SK-N-SH (cell line): ENCODE results near the gene CRYBG2. TPM values are rescaled to one million over a fixed set of nuclear protein-coding genes. Genes with fewer than 3 reads are reported as not detected.

Source experiments
- CTCF ChIA-PET: fragments of 300-600, 350-600 bp; formaldehyde crosslinking; extraction: SDS; loops from one replicate; lab custom pipeline; 2021; lab: Yijun Ruan, JAX
- POLR2A ChIA-PET: fragments of 350-600 bp; sonication (Branson Sonifier 250); formaldehyde crosslinking; extraction: SDS; loops from one replicate; lab custom pipeline; 2020; ENCODE audit warnings: antibody characterized with exemption, inconsistent platforms; lab: Yijun Ruan, JAX
- DNase-seq: peaks from one replicate; pipeline ENCODE4 v3.0.0; 2012
- H2AFZ ChIP-seq: fragments of 200-600 bp; sonication (generic); 2 replicates; pipeline ENCODE4 v1.8.1; 2016; ENCODE audit warnings: antibody characterized with exemption, mild to moderate bottlenecking, low read depth
- H3F3A ChIP-seq: fragments of 200-600 bp; sonication (generic); replicated peaks from 2 replicates; pipeline ENCODE3; 2016; ENCODE audit warnings: antibody characterized with exemption, mild to moderate bottlenecking; ENCODE audit not compliant: insufficient read depth
- H3K27ac ChIP-seq, 2 experiments: fragments of 200-500 bp in 1 of 2; fragments of 200-600 bp in 1 of 2; sonication (Bioruptor generic) in 1 of 2; sonication (generic), shearing (Covaris generic) in 1 of 2; 2 replicates each; pipeline versions ENCODE4 v1.5.1 to v1.6.1; 2014 to 2016; ENCODE audit warnings: low read depth in 2 of 2, inconsistent platforms in 1 of 2, low read length in 1 of 2, mild to moderate bottlenecking in 1 of 2, mixed read lengths in 1 of 2
- H3K27me3 ChIP-seq: fragments of 200-600 bp; sonication (generic), shearing (Covaris generic); 2 replicates; pipeline ENCODE4 v1.6.1; 2016; ENCODE audit warnings: mixed run types; ENCODE audit not compliant: insufficient read depth
- H3K36me3 ChIP-seq, 2 experiments: fragments of 200-500 bp in 1 of 2; fragments of 200-600 bp in 1 of 2; sonication (Bioruptor generic) in 1 of 2; sonication (generic) in 1 of 2; replicated peaks in 1 of 2; 2 replicates each; pipeline versions ENCODE3 to v1.5.1; 2014 to 2016; ENCODE audit warnings: low read length in 1 of 2, mild to moderate bottlenecking in 1 of 2; ENCODE audit not compliant: insufficient read depth in 2 of 2, control insufficient read depth in 1 of 2
- H3K4me1 ChIP-seq, 2 experiments: fragments of 200-500 bp in 1 of 2; fragments of 200-600 bp in 1 of 2; sonication (Bioruptor generic) in 1 of 2; sonication (generic), shearing (Covaris generic) in 1 of 2; 2 replicates each; pipeline versions ENCODE4 v1.5.1 to v1.6.1; 2014 to 2016; ENCODE audit warnings: low read depth in 1 of 2, low read length in 1 of 2, mixed run types in 1 of 2; ENCODE audit not compliant: insufficient read depth in 2 of 2, control insufficient read depth in 1 of 2
- H3K4me2 ChIP-seq: fragments of 200-600 bp; sonication (generic), shearing (Covaris generic); 2 replicates; pipeline ENCODE4 v1.6.1; 2017; ENCODE audit warnings: mixed run types
- H3K4me3 ChIP-seq, 2 experiments: fragments of 200-500 bp in 1 of 2; fragments of 200-600 bp in 1 of 2; sonication (Bioruptor generic) in 1 of 2; sonication (generic), shearing (Covaris generic) in 1 of 2; 2 replicates each; pipeline versions ENCODE4 v1.5.1 to v1.8.1; 2014 to 2016; ENCODE audit warnings: low read depth in 2 of 2, inconsistent platforms in 1 of 2, low read length in 1 of 2, mild to moderate bottlenecking in 1 of 2, mixed read lengths in 1 of 2, moderate library complexity in 1 of 2
- H3K79me2 ChIP-seq: fragments of 200-600 bp; sonication (generic); 2 replicates; pipeline ENCODE4 v1.8.1; 2017; ENCODE audit warnings: mild to moderate bottlenecking; ENCODE audit not compliant: insufficient read depth
- H3K9ac ChIP-seq: fragments of 200-600 bp; sonication (generic); 2 replicates; pipeline ENCODE4 v1.6.1; 2017; ENCODE audit warnings: mixed run types
- H3K9me2 ChIP-seq: fragments of 200-600 bp; sonication (generic); 2 replicates; pipeline ENCODE4 v1.6.1; 2017; ENCODE audit warnings: mixed run types
- H3K9me3 ChIP-seq: fragments of 200-600 bp; sonication (generic); 2 replicates; pipeline ENCODE4 v1.6.1; 2017; ENCODE audit warnings: mixed run types, mild to moderate bottlenecking, moderate library complexity
- H4K20me1 ChIP-seq: fragments of 200-600 bp; sonication (generic); 2 replicates; pipeline ENCODE4 v1.6.1; 2017; ENCODE audit warnings: mild to moderate bottlenecking, mixed run types; ENCODE audit not compliant: insufficient read depth
- ELF1 ChIP-seq: IDR thresholded peaks from 2 replicates; pipeline ENCODE4 v1.4.0; 2012
- EP300 ChIP-seq, 2 experiments: IDR thresholded peaks; 2 replicates each; pipeline versions ENCODE4 v1.4.0 to v1.6.1; 2012; ENCODE audit warnings: borderline replicate concordance in 1 of 2, low read depth in 1 of 2, low read length in 1 of 2
- EZH2phosphoT487 ChIP-seq: fragments of 200-600 bp; sonication (generic); IDR thresholded peaks from 2 replicates; pipeline ENCODE4 v1.6.1; 2017; ENCODE audit warnings: low read depth, mixed run types, mild to moderate bottlenecking, antibody characterized with exemption, moderate library complexity, borderline replicate concordance
- FOXM1 ChIP-seq: IDR thresholded peaks from 2 replicates; pipeline ENCODE4 v1.4.0; 2012; ENCODE audit warnings: low read depth, mild to moderate bottlenecking
- GATA2 ChIP-seq: sonication (generic); formaldehyde crosslinking; IDR thresholded peaks from 2 replicates; pipeline ENCODE4 v1.5.0; 2020; ENCODE audit warnings: mild to moderate bottlenecking, missing genetic modification reagents
- JUND ChIP-seq: IDR thresholded peaks from 2 replicates; pipeline ENCODE4 v1.4.0; 2012
- MEF2A ChIP-seq: IDR thresholded peaks from 2 replicates; pipeline ENCODE4 v1.4.0; 2012; ENCODE audit warnings: low read depth, borderline replicate concordance
- MXI1 ChIP-seq: IDR thresholded peaks from 2 replicates; pipeline ENCODE4 v1.6.1; 2012; ENCODE audit warnings: mild to moderate bottlenecking, low read depth, low read length, improper control_type of control experiment
- NFIC ChIP-seq: IDR thresholded peaks from 2 replicates; pipeline ENCODE4 v1.4.0; 2012; ENCODE audit warnings: borderline replicate concordance
- NRF1 ChIP-seq: IDR thresholded peaks from 2 replicates; pipeline ENCODE4 v1.6.1; 2012; ENCODE audit warnings: low read depth, mild to moderate bottlenecking, low read length
- POLR2AphosphoS5 ChIP-seq: IDR thresholded peaks from 2 replicates; pipeline ENCODE4 v1.6.1; 2012; ENCODE audit warnings: low read depth, low read length
- RAD21 ChIP-seq: IDR thresholded peaks from 2 replicates; pipeline ENCODE4 v1.6.1; 2012; ENCODE audit warnings: mild to moderate bottlenecking, low read length
- RCOR1 ChIP-seq: fragments of 150-350 bp; IDR thresholded peaks from 2 replicates; pipeline ENCODE4 v1.6.1; 2017; ENCODE audit warnings: antibody characterized with exemption, low read length
- RFX5 ChIP-seq: IDR thresholded peaks from 2 replicates; pipeline ENCODE4 v1.6.1; 2012; ENCODE audit warnings: mild to moderate bottlenecking, improper control_type of control experiment, low read length
- TAF1 ChIP-seq: IDR thresholded peaks from 2 replicates; pipeline ENCODE4 v1.6.1; 2012; ENCODE audit warnings: low read depth, mild to moderate bottlenecking, low read length, moderate library complexity, borderline replicate concordance
- YY1 ChIP-seq: IDR thresholded peaks from 2 replicates; pipeline ENCODE4 v1.4.0; 2012; ENCODE audit warnings: low read depth, mild to moderate bottlenecking
- WGBS: methylation state at CpG from one replicate; pipeline ENCODE4 v1.1.6; 2017; ENCODE audit warnings: low lambda C conversion rate; 5-methylcytosine and 5-hydroxymethylcytosine counted together
- polyA plus RNA-seq, 3 experiments: library from polyadenylated mRNA; depleted of rRNA; stranded (reverse); fragments of >200 nt; gene quantifications; 2 replicates each; pipeline ENCODE4 v1.2.3, GENCODE V29; 2012
- TF ChIP-seq, protein P1 (sequence below): IDR thresholded peaks from 2 replicates; pipeline ENCODE4 v1.6.1; 2012; ENCODE audit warnings: mild to moderate bottlenecking, low read depth, low read length, moderate library complexity
- TF ChIP-seq, protein P2 (sequence below): fragments of 150-350 bp; IDR thresholded peaks from 2 replicates; pipeline ENCODE4 v1.6.1; 2017; ENCODE audit warnings: antibody characterized with exemption, low read length, low read depth, borderline replicate concordance
- TF ChIP-seq, protein P3 (sequence below): fragments of 200-600 bp; sonication (generic); IDR thresholded peaks from 2 replicates; pipeline ENCODE4 v1.6.1; 2017; ENCODE audit warnings: antibody characterized with exemption, mild to moderate bottlenecking, moderate library complexity
- TF ChIP-seq, protein P4 (sequence below): fragments of 150-350 bp; IDR thresholded peaks from 2 replicates; pipeline ENCODE4 v1.6.1; 2016; ENCODE audit warnings: mild to moderate bottlenecking, low read depth, low read length

The CRYBG2 gene
- polyA plus RNA-seq, 1 of the 3 experiments (the other 2 are of a cell fraction), result 0.08 TPM

DNA sequence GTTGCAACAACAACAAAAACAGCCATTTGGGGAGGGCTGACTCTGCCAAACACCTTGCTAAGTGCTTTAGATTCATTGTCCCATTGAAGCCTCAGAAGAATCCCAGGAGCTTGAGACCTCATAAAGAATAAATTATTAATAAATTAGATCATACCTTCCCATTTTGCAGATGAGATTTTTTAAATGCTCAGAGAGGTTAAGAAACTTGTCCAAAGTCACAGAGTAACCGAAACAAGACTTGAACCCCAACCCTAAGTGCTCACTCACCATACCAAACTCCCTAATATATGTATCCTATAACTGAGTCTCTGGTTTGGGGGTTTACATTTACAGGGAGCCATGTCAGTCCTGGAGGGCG lies 3.6 kb downstream of the CRYBG2 start (continued):
- TF ChIP-seq, protein P1, sequence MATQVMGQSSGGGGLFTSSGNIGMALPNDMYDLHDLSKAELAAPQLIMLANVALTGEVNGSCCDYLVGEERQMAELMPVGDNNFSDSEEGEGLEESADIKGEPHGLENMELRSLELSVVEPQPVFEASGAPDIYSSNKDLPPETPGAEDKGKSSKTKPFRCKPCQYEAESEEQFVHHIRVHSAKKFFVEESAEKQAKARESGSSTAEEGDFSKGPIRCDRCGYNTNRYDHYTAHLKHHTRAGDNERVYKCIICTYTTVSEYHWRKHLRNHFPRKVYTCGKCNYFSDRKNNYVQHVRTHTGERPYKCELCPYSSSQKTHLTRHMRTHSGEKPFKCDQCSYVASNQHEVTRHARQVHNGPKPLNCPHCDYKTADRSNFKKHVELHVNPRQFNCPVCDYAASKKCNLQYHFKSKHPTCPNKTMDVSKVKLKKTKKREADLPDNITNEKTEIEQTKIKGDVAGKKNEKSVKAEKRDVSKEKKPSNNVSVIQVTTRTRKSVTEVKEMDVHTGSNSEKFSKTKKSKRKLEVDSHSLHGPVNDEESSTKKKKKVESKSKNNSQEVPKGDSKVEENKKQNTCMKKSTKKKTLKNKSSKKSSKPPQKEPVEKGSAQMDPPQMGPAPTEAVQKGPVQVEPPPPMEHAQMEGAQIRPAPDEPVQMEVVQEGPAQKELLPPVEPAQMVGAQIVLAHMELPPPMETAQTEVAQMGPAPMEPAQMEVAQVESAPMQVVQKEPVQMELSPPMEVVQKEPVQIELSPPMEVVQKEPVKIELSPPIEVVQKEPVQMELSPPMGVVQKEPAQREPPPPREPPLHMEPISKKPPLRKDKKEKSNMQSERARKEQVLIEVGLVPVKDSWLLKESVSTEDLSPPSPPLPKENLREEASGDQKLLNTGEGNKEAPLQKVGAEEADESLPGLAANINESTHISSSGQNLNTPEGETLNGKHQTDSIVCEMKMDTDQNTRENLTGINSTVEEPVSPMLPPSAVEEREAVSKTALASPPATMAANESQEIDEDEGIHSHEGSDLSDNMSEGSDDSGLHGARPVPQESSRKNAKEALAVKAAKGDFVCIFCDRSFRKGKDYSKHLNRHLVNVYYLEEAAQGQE, result no peak

DNA sequence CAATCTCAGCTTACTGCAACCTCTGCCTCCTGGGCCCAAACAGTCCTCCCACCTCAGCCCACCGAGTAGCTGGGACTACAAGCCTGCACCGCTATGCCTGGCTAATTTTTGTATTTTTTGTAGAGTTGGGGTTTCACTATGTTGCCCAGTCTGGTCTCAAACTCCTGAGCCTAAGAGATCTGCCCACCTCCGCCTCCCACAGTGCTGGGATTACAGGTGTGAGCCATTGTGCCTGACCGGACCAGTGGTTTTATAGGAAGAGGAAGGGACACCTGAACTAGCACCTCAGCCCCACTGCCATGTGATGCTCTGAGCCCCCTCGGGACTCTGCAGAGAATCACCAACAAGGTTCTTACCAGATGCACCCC lies 4.1 kb downstream of the CRYBG2 start:
- DNase-seq, result no peak
- H3K4me1 ChIP-seq, result no peaks in the 10 kb centered on the region
- POLR2A ChIA-PET, result no interaction called here
- H3K27ac ChIP-seq, result no peak overlapping the region
- CTCF ChIA-PET, result interaction anchor here (1.0 to 11.9 kb wide), 4 partner anchors 13 to 67 kb away, joined by 3 to 99 read pairs (median 16); no protein-coding TSS in a partner anchor
- H3K9ac ChIP-seq, result no peak overlapping the region
- no peaks in the 10 kb centered on the region for H3K36me3 ChIP-seq
- H4K20me1 ChIP-seq, result no peaks in the 10 kb centered on the region
- no peaks in the 10 kb centered on the region for H3K9me3 ChIP-seq
- H3K4me2 ChIP-seq, result no peak overlapping the region
- H3F3A ChIP-seq, result no peaks in the 10 kb centered on the region
- H3K4me3 ChIP-seq, result no peak overlapping the region
- H2AFZ ChIP-seq, result no peak overlapping the region
- H3K27me3 ChIP-seq, result no peaks in the 10 kb centered on the region
- H3K79me2 ChIP-seq, result no peaks in the 10 kb centered on the region
- WGBS, result 95% methylated on average over 3 of the region's 5 CpGs
- TF ChIP-seq MXI1, result no peak
- TF ChIP-seq, protein P2, sequence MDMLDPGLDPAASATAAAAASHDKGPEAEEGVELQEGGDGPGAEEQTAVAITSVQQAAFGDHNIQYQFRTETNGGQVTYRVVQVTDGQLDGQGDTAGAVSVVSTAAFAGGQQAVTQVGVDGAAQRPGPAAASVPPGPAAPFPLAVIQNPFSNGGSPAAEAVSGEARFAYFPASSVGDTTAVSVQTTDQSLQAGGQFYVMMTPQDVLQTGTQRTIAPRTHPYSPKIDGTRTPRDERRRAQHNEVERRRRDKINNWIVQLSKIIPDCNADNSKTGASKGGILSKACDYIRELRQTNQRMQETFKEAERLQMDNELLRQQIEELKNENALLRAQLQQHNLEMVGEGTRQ, result no peak
- no peak for TF ChIP-seq RCOR1
- no peak for TF ChIP-seq TAF1
- no peak for TF ChIP-seq RFX5
- TF ChIP-seq, protein P3, sequence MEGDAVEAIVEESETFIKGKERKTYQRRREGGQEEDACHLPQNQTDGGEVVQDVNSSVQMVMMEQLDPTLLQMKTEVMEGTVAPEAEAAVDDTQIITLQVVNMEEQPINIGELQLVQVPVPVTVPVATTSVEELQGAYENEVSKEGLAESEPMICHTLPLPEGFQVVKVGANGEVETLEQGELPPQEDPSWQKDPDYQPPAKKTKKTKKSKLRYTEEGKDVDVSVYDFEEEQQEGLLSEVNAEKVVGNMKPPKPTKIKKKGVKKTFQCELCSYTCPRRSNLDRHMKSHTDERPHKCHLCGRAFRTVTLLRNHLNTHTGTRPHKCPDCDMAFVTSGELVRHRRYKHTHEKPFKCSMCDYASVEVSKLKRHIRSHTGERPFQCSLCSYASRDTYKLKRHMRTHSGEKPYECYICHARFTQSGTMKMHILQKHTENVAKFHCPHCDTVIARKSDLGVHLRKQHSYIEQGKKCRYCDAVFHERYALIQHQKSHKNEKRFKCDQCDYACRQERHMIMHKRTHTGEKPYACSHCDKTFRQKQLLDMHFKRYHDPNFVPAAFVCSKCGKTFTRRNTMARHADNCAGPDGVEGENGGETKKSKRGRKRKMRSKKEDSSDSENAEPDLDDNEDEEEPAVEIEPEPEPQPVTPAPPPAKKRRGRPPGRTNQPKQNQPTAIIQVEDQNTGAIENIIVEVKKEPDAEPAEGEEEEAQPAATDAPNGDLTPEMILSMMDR, result no peak
- TF ChIP-seq JUND, result no peak
- TF ChIP-seq FOXM1, result no peak
- no peak for TF ChIP-seq EP300 (IDR thresholded peaks at IDR 0.05; ENCODE audit: borderline replicate concordance in 1 of 2, low read depth in 1 of 2, low read length in 1 of 2)
- TF ChIP-seq, protein P4, sequence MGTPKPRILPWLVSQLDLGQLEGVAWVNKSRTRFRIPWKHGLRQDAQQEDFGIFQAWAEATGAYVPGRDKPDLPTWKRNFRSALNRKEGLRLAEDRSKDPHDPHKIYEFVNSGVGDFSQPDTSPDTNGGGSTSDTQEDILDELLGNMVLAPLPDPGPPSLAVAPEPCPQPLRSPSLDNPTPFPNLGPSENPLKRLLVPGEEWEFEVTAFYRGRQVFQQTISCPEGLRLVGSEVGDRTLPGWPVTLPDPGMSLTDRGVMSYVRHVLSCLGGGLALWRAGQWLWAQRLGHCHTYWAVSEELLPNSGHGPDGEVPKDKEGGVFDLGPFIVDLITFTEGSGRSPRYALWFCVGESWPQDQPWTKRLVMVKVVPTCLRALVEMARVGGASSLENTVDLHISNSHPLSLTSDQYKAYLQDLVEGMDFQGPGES, result no peak
- no peak for TF ChIP-seq GATA2 (CRISPR knock-in tag)
- TF ChIP-seq RAD21, result no peak
- TF ChIP-seq ELF1, result no peak
- no peak for TF ChIP-seq YY1
- TF ChIP-seq EZH2phosphoT487, result no peak
- TF ChIP-seq NFIC, result no peak
- no peak for TF ChIP-seq MEF2A
- TF ChIP-seq NRF1, result no peak
- TF ChIP-seq POLR2AphosphoS5, result no peak
- TF ChIP-seq, all 33 proteins: peak for 0
- H3K9me2 ChIP-seq, result no peaks in the 10 kb centered on the region
